Transverse colon (tissue), 4 donors: ENCODE data around the gene PRR20B.

ENCODE experiments used
- POLR2A ChIP-seq: fragments of 450-650 bp; IDR thresholded peaks from one replicate; pipeline ENCODE4 v1.6.1; 2016; ENCODE audit warnings: antibody characterized with exemption, mild to moderate bottlenecking, moderate library complexity
- POLR2AphosphoS5 ChIP-seq, 3 donors: sonication (generic); formaldehyde crosslinking; IDR thresholded peaks; one replicate each; pipeline ENCODE4 v1.6.1; 2016; ENCODE audit warnings: antibody characterized with exemption in 3 of 3
- TF ChIP-seq, protein P1 (sequence below), 5 experiments: fragments of 200-600 bp in 3 of 5; fragments of 450-650 bp in 2 of 5; sonication (generic) in 3 of 5; IDR thresholded peaks; 1 replicate in 2 of 5; 2 replicates in 3 of 5; pipeline ENCODE4 v1.5.1; 2016 to 2017; ENCODE audit warnings: antibody characterized with exemption in 5 of 5, inconsistent platforms in 3 of 5, mild to moderate bottlenecking in 2 of 5, moderate library complexity in 1 of 5

DNA sequence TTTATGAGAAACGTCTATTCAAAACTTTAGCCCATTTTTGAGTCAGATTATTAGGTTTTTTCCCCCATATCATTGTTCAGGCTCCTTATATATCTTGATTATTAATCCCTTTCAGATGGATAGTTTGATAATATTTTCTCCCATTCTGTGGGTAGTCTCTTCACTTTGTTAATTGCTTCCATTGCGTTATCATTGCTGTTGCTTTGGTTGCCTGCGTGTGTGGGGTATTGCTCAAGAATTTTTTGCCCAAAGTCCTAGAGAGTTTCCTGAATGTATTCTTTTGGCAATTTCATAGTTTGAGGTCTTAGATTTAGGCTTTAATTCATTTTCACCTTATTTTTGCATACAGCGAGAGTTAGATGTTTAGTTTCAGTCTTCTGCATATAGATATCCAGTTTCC, 32.3 kb upstream of the PRR20B start:
- TF ChIP-seq, protein P1, sequence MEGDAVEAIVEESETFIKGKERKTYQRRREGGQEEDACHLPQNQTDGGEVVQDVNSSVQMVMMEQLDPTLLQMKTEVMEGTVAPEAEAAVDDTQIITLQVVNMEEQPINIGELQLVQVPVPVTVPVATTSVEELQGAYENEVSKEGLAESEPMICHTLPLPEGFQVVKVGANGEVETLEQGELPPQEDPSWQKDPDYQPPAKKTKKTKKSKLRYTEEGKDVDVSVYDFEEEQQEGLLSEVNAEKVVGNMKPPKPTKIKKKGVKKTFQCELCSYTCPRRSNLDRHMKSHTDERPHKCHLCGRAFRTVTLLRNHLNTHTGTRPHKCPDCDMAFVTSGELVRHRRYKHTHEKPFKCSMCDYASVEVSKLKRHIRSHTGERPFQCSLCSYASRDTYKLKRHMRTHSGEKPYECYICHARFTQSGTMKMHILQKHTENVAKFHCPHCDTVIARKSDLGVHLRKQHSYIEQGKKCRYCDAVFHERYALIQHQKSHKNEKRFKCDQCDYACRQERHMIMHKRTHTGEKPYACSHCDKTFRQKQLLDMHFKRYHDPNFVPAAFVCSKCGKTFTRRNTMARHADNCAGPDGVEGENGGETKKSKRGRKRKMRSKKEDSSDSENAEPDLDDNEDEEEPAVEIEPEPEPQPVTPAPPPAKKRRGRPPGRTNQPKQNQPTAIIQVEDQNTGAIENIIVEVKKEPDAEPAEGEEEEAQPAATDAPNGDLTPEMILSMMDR (IDR thresholded peaks at IDR 0.05), result no peak
- TF ChIP-seq POLR2A (no peak), POLR2AphosphoS5 (IDR thresholded peaks at IDR 0.05) (no peak)
